Ishikawa (cell line): Measurements from ENCODE around the gene ATP5PD.

Source experiments
- TAF1 ChIP-seq: IDR thresholded peaks from 2 replicates; pipeline ENCODE4 v1.6.1; 2012; ENCODE audit warnings: low read depth, mild to moderate bottlenecking
- TEAD4 ChIP-seq: IDR thresholded peaks from 2 replicates; pipeline ENCODE4 v1.6.1; 2012
- YY1 ChIP-seq: IDR thresholded peaks from 2 replicates; pipeline ENCODE4 v1.6.1; 2012; ENCODE audit warnings: low read depth
- TF ChIP-seq, protein P1 (sequence below): IDR thresholded peaks from 2 replicates; pipeline ENCODE4 v1.6.1; 2012; ENCODE audit warnings: low read depth, mild to moderate bottlenecking

DNA sequence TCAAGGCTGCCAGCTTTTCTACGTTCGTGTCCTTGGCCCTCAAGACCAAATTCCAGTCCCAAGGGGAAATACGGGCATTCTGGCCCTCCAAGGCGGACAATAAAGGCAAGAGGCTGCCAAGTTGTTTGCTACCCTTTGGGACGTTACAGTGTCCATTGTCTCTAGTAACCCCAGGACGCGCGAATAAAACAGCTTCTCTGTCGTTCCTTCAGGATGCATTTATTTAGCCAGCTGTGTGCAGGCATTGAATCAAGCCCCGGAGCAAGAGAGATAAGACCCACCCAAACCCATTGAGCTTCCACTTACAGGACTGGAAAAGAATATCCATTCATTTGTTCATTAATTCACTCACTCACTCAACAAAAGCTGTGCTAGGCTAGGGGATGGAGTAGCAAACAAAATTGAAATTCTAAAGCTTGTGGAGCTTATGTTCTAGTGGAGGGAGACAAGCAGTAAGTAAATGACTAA, 33.6 kb downstream of the ATP5PD start:
- TF ChIP-seq TAF1 (no peak), YY1 (no peak), TEAD4 (no peak)
- TF ChIP-seq, protein P1, sequence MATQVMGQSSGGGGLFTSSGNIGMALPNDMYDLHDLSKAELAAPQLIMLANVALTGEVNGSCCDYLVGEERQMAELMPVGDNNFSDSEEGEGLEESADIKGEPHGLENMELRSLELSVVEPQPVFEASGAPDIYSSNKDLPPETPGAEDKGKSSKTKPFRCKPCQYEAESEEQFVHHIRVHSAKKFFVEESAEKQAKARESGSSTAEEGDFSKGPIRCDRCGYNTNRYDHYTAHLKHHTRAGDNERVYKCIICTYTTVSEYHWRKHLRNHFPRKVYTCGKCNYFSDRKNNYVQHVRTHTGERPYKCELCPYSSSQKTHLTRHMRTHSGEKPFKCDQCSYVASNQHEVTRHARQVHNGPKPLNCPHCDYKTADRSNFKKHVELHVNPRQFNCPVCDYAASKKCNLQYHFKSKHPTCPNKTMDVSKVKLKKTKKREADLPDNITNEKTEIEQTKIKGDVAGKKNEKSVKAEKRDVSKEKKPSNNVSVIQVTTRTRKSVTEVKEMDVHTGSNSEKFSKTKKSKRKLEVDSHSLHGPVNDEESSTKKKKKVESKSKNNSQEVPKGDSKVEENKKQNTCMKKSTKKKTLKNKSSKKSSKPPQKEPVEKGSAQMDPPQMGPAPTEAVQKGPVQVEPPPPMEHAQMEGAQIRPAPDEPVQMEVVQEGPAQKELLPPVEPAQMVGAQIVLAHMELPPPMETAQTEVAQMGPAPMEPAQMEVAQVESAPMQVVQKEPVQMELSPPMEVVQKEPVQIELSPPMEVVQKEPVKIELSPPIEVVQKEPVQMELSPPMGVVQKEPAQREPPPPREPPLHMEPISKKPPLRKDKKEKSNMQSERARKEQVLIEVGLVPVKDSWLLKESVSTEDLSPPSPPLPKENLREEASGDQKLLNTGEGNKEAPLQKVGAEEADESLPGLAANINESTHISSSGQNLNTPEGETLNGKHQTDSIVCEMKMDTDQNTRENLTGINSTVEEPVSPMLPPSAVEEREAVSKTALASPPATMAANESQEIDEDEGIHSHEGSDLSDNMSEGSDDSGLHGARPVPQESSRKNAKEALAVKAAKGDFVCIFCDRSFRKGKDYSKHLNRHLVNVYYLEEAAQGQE, result no peak
